Mesendoderm (in vitro differentiated cells): ENCODE results near the gene KIF2A.

ENCODE experiments used
- DNase-seq: peaks from one replicate; pipeline ENCODE4 v3.0.0; 2013
- H2AK5ac ChIP-seq: 2 replicates; pipeline ENCODE4 v1.6.1; 2013; ENCODE audit warnings: low read length, inconsistent platforms
- H2BK120ac ChIP-seq: 2 replicates; pipeline ENCODE4 v1.6.1; 2013; ENCODE audit warnings: low read depth, mild to moderate bottlenecking, low read length, moderate library complexity, mixed read lengths
- H2BK15ac ChIP-seq: replicated peaks from 2 replicates; pipeline ENCODE4 v1.6.1; 2013; ENCODE audit warnings: low read depth, mild to moderate bottlenecking, moderate library complexity
- H2BK5ac ChIP-seq: 2 replicates; pipeline ENCODE4 v1.6.1; 2013; ENCODE audit warnings: low read length, inconsistent platforms
- H3K18ac ChIP-seq: 2 replicates; pipeline ENCODE4 v1.6.1; 2013; ENCODE audit warnings: mild to moderate bottlenecking, low read length, mixed read lengths
- H3K23ac ChIP-seq: one replicate; pipeline ENCODE4 v1.6.1; 2013; ENCODE audit warnings: low read length
- H3K27ac ChIP-seq: 2 replicates; pipeline ENCODE4 v1.5.1; 2013; ENCODE audit warnings: low read depth, mild to moderate bottlenecking, inconsistent platforms, low read length, moderate library complexity
- H3K27me3 ChIP-seq: 2 replicates; pipeline ENCODE4 v1.6.1; 2013; ENCODE audit warnings: low read length, control low read depth, mild to moderate bottlenecking, inconsistent platforms; ENCODE audit not compliant: insufficient read depth, poor library complexity
- H3K36me3 ChIP-seq: 2 replicates; pipeline ENCODE4 v1.6.1; 2013; ENCODE audit warnings: low read length, inconsistent platforms; ENCODE audit not compliant: control insufficient read depth, insufficient read depth
- H3K4ac ChIP-seq: one replicate; pipeline ENCODE4 v1.6.1; 2013; ENCODE audit warnings: low read depth, mild to moderate bottlenecking, low read length, moderate library complexity
- H3K4me1 ChIP-seq: 2 replicates; pipeline ENCODE4 v1.6.1; 2013; ENCODE audit warnings: low read depth, low read length, inconsistent platforms; ENCODE audit not compliant: control insufficient read depth
- H3K4me2 ChIP-seq: 2 replicates; pipeline ENCODE4 v1.6.1; 2013; ENCODE audit warnings: low read length
- H3K4me3 ChIP-seq: 2 replicates; pipeline ENCODE4 v1.5.1; 2013; ENCODE audit warnings: mild to moderate bottlenecking, low read length
- H3K56ac ChIP-seq: one replicate; pipeline ENCODE4 v1.6.1; 2013; ENCODE audit warnings: low read length
- H3K79me1 ChIP-seq: 2 replicates; pipeline ENCODE4 v1.6.1; 2013; ENCODE audit warnings: low read length, inconsistent platforms
- H3K79me2 ChIP-seq: 2 replicates; pipeline ENCODE4 v1.6.1; 2013; ENCODE audit warnings: mild to moderate bottlenecking, low read length; ENCODE audit not compliant: control insufficient read depth, insufficient read depth
- H3K9ac ChIP-seq: 2 replicates; pipeline ENCODE4 v1.6.1; 2013; ENCODE audit warnings: low read length, inconsistent platforms
- H4K5ac ChIP-seq: one replicate; pipeline ENCODE4 v1.6.1; 2013; ENCODE audit warnings: low read length
- H4K8ac ChIP-seq: one replicate; pipeline ENCODE4 v1.6.1; 2013; ENCODE audit warnings: low read depth, mild to moderate bottlenecking, control low read depth, low read length, moderate library complexity
- WGBS: extraction: QIAGEN DNeasy Blood & Tissue Kit; methylation state at CpG from one replicate; pipeline ENCODE4 v1.1.7; 2013; ENCODE audit warnings: low lambda C conversion rate, missing lambda C conversion rate; ENCODE audit not compliant: insufficient coverage; ENCODE audit errors: extremely low coverage; 5-methylcytosine and 5-hydroxymethylcytosine counted together

Gene KIF2A

DNA sequence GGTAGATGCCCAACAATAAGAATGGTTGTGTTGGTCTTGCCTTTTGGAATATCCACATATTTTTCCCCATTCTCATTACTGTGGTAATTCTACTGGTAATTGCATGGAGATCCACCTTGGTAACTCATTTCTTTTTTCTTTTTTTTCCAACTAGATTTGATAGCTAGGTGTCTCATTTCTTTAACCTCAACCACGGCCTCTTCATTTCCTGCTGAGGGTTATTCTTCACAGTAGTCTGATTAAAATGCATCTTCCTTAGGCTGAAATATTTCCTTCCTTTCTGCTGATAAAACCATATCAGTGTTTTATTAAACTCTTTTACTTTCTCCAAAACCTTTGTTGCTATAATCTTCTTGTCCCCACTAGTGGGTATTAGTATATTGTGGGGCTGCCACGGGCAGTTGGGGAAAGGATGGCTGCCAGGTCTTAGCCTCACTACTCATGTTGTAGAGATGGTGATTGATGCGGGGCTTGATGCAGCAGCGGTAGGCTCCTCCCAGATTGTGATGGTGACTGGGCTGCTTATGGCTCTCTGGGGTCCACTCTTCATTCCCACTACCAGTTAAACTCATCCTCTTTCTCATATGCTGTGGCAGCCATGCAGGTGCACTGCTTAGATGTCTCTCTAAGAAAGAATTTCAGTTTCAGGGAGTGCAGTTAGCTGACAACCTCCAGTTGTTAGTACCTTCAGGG, 35.9 kb downstream of the KIF2A start:
- Histone ChIP-seq H3K27ac (no peak overlapping the region), H3K27me3 (no peaks in the 10 kb centered on the region), H3K4ac (no peak overlapping the region), H2AK5ac (no peak overlapping the region), H3K4me1 (no peaks in the 10 kb centered on the region), H2BK5ac (no peak overlapping the region), H3K79me1 (peaks cover 15% of the 10 kb centered on the region), H4K5ac (no peak overlapping the region), H3K4me3 (no peak overlapping the region), H3K18ac (no peak overlapping the region), H4K8ac (no peak overlapping the region), H2BK120ac (no peak overlapping the region), H3K4me2 (no peak overlapping the region), H2BK15ac (no peak overlapping the region), H3K36me3 (no peaks in the 10 kb centered on the region), H3K56ac (no peak overlapping the region), H3K9ac (no peak overlapping the region), H3K23ac (no peak overlapping the region), H3K79me2 (peaks cover 36% of the 10 kb centered on the region)
- no peak for DNase-seq
- no CpG with 5 or more reads among the region's 4 CpGs for WGBS

- WGBS, result no CpG with 5 or more reads among the region's 2 CpGs
- no peak overlapping the region for H3K4me2 ChIP-seq
- H3K4me1 ChIP-seq, result no peaks in the 10 kb centered on the region
- H3K4ac ChIP-seq, result no peak overlapping the region
- H3K18ac ChIP-seq, result no peak overlapping the region
- H3K79me1 ChIP-seq, result peaks cover 15% of the 10 kb centered on the region
- no peak for DNase-seq
- no peak overlapping the region for H4K8ac ChIP-seq
- H2BK120ac ChIP-seq, result no peak overlapping the region
- peaks cover 36% of the 10 kb centered on the region for H3K79me2 ChIP-seq
- no peak overlapping the region for H2BK15ac ChIP-seq
- no peak overlapping the region for H3K27ac ChIP-seq
- H3K36me3 ChIP-seq, result no peaks in the 10 kb centered on the region
- no peak overlapping the region for H3K56ac ChIP-seq
- no peak overlapping the region for H3K23ac ChIP-seq
- H2AK5ac ChIP-seq, result no peak overlapping the region
- no peak overlapping the region for H3K9ac ChIP-seq
- H2BK5ac ChIP-seq, result no peak overlapping the region
- no peak overlapping the region for H3K4me3 ChIP-seq
- no peaks in the 10 kb centered on the region for H3K27me3 ChIP-seq
- no peak overlapping the region for H4K5ac ChIP-seq
Observed at GRCh38 chr5:62342476-62342837, 36.5 kb downstream of the KIF2A start.

DNA sequence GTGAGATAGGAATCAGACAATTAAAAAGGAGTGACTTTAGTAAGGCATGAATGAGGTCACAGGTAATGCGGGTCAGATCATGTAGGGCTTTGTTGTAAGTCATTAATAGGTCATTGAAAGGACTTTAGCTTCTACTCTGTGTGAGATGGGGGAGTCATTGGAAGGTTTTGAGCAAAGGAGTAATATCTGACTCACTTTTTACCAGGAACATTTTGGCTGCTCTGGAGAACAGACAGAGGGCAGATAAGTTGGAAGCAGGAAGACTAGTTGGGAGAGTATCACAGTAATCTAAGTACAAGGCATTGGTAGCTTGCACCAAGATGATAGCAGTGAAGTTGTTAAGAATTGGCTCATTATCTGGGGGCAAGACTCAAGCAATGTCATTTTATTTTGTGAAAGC, 37.4 kb downstream of the KIF2A start:
- no CpG with 5 or more reads among the region's 1 CpG for WGBS
- H3K36me3 ChIP-seq, result no peaks in the 10 kb centered on the region
- no peak overlapping the region for H3K4me3 ChIP-seq
- H3K18ac ChIP-seq, result no peak overlapping the region
- H3K56ac ChIP-seq, result no peak overlapping the region
- H2AK5ac ChIP-seq, result no peak overlapping the region
- no peak overlapping the region for H3K23ac ChIP-seq
- no peak overlapping the region for H4K8ac ChIP-seq
- H2BK15ac ChIP-seq, result no peak overlapping the region
- no peak overlapping the region for H4K5ac ChIP-seq
- no peak overlapping the region for H2BK120ac ChIP-seq
- no peak overlapping the region for H2BK5ac ChIP-seq
- peaks cover 36% of the 10 kb centered on the region for H3K79me2 ChIP-seq
- peaks cover 15% of the 10 kb centered on the region for H3K79me1 ChIP-seq
- H3K27ac ChIP-seq, result no peak overlapping the region
- H3K4me1 ChIP-seq, result no peaks in the 10 kb centered on the region
- no peak for DNase-seq
- H3K27me3 ChIP-seq, result no peaks in the 10 kb centered on the region
- no peak overlapping the region for H3K4me2 ChIP-seq
- H3K9ac ChIP-seq, result no peak overlapping the region
- H3K4ac ChIP-seq, result no peak overlapping the region

GRCh38 chr5:62346748-62347147, 40.7 kb downstream of the KIF2A start:
- no peak overlapping the region for H2AK5ac ChIP-seq
- no peak overlapping the region for H3K18ac ChIP-seq
- H3K9ac ChIP-seq, result no peak overlapping the region
- no peak overlapping the region for H3K27ac ChIP-seq
- H4K5ac ChIP-seq, result no peak overlapping the region
- no peaks in the 10 kb centered on the region for H3K36me3 ChIP-seq
- H3K56ac ChIP-seq, result no peak overlapping the region
- no peak overlapping the region for H3K4ac ChIP-seq
- H2BK15ac ChIP-seq, result no peak overlapping the region
- no peak overlapping the region for H4K8ac ChIP-seq
- peaks cover 11% of the 10 kb centered on the region for H3K79me1 ChIP-seq
- no peak overlapping the region for H2BK5ac ChIP-seq
- no peak overlapping the region for H2BK120ac ChIP-seq
- no peak overlapping the region for H3K4me2 ChIP-seq
- H3K27me3 ChIP-seq, result no peaks in the 10 kb centered on the region
- H3K23ac ChIP-seq, result no peak overlapping the region
- H3K79me2 ChIP-seq, result peaks cover 21% of the 10 kb centered on the region
- WGBS, result no CpG with 5 or more reads among the region's 2 CpGs
- H3K4me3 ChIP-seq, result no peak overlapping the region
- no peak for DNase-seq
- no peaks in the 10 kb centered on the region for H3K4me1 ChIP-seq

DNA sequence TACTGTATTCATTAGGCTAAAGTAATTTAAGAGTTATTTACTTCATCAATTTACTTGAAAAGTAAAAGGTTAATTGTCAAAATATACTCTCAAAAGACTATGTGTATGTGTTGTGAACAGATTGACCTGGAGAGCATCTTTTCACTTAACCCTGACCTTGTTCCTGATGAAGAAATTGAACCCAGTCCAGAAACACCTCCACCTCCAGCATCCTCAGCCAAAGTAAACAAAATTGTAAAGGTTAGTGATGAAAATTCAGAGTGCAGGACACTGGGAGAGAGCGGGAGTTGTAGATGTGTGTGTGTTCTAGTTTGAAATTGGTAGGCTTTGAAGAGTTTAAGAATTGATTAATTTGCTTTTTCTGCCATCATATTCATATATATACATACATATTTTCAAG, 41.9 kb downstream of the KIF2A start:
- H4K5ac ChIP-seq, result no peak overlapping the region
- 100% methylated on average over 1 of the region's 1 CpG for WGBS
- no peak overlapping the region for H3K9ac ChIP-seq

More for the DNA sequence above, 41.9 kb downstream of the KIF2A start:
- no peak overlapping the region for H3K4me2 ChIP-seq
- H3K4me3 ChIP-seq, result no peak overlapping the region
- no peak overlapping the region for H4K8ac ChIP-seq
- H3K36me3 ChIP-seq, result no peaks in the 10 kb centered on the region
- H3K4ac ChIP-seq, result no peak overlapping the region
- no peak overlapping the region for H3K27ac ChIP-seq
- no peak overlapping the region for H3K56ac ChIP-seq
- no peaks in the 10 kb centered on the region for H3K4me1 ChIP-seq
- no peak overlapping the region for H2AK5ac ChIP-seq
- no peak overlapping the region for H2BK15ac ChIP-seq
- no peak overlapping the region for H2BK5ac ChIP-seq
- peaks cover 6% of the 10 kb centered on the region for H3K79me1 ChIP-seq
- H3K23ac ChIP-seq, result no peak overlapping the region
- H2BK120ac ChIP-seq, result no peak overlapping the region
- H3K18ac ChIP-seq, result no peak overlapping the region
- no peak for DNase-seq
- H3K79me2 ChIP-seq, result peaks cover 13% of the 10 kb centered on the region
- no peaks in the 10 kb centered on the region for H3K27me3 ChIP-seq
